ENCODE results near the gene WDCP.
"Not testable (repeated sequence)": the region's sequence is repeated elsewhere in the genome, so short reads cannot be mapped to it uniquely, and the experiment has no call there.

The WDCP gene

DNA sequence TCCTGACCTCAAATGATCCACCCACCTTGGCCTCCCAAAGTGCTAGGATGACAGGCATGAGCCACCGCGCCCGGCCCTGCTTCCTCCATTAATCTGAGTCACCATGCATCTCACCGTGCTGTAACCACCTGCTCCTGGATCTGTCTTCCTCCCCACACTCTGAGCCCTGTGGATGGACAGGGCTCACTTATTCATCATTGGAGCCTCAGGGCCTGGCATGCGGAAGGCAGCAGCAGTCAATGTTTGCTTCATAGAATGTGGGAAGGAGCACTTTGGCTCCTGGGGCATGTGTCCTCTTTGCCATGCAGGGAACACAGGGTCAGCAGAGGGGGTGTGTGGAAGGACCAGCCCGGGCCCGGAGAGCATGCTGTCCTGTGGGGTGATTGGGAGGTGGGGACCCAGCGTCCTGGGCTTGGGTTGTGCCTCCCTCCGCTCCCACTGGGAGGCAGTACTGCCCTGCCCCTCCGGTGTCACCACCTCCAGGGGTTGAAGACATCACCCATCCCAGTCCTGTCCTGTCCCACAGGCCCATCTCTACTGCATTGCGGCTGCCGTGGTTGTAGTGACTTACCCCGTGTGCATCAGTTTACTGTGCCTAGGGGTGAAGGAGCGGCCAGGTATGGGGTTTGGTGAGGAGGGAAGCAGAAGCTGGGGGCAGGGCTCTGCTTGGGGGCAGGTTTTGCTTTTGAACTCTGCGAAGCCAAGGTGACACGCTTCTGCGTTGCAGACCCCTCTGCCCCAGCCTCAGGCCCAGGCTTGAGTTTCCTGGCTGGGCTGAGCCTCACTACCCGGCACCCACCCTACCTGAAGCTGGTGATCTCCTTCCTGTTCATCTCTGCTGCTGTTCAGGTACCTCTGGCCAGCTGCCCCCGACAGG, 25.8 kb downstream of the WDCP start:
- Histone ChIP-seq H3K36me3 (ENCODE audit: control insufficient read depth, insufficient read depth, low read length) (peaks cover 12% of the 10 kb centered on the region; the same call in 1 of the 2 replicates), H3K27me3 (ENCODE audit: control insufficient read depth, insufficient read depth, low read length) (no peaks in the 10 kb centered on the region), H3K4me3 (ENCODE audit: low read depth, low read length) (no peak overlapping the region), H3K9ac (ENCODE audit: low read depth, low read length) (no peak overlapping the region), H3K9me3 (ENCODE audit: control insufficient read depth, insufficient read depth, low read length) (no peaks in the 10 kb centered on the region), H3K27ac (ENCODE audit: low read depth, low read length) (no peak overlapping the region), H3K4me1 (ENCODE audit: control insufficient read depth, insufficient read depth, low read length) (peaks cover 34% of the 10 kb centered on the region)

- Histone ChIP-seq H3K9ac (ENCODE audit: low read depth, low read length) (no peak overlapping the region), H3K9me3 (ENCODE audit: control insufficient read depth, insufficient read depth, low read length) (no peaks in the 10 kb centered on the region), H3K27ac (ENCODE audit: low read depth, low read length) (no peak overlapping the region), H3K4me3 (ENCODE audit: low read depth, low read length) (no peak overlapping the region), H3K36me3 (ENCODE audit: control insufficient read depth, insufficient read depth, low read length) (peaks cover 12% of the 10 kb centered on the region; the same call in 1 of the 2 replicates), H3K27me3 (ENCODE audit: control insufficient read depth, insufficient read depth, low read length) (no peaks in the 10 kb centered on the region), H3K4me1 (ENCODE audit: control insufficient read depth, insufficient read depth, low read length) (peaks cover 25% of the 10 kb centered on the region)
Measured at GRCh38 chr2:24020244-24020643, 26.9 kb downstream of the WDCP start.

GRCh38 chr2:24019729-24020128, 27.5 kb downstream of the WDCP start:
- no peak overlapping the region for H3K27ac ChIP-seq (ENCODE audit: low read depth, low read length)
- H3K4me3 ChIP-seq (ENCODE audit: low read depth, low read length) = no peak overlapping the region
- peaks cover 8% of the 10 kb centered on the region; the same call in 1 of the 2 replicates for H3K36me3 ChIP-seq (ENCODE audit: control insufficient read depth, insufficient read depth, low read length)
- peaks cover 21% of the 10 kb centered on the region for H3K4me1 ChIP-seq (ENCODE audit: control insufficient read depth, insufficient read depth, low read length)
- H3K9ac ChIP-seq (ENCODE audit: low read depth, low read length) = no peak overlapping the region
- H3K27me3 ChIP-seq (ENCODE audit: control insufficient read depth, insufficient read depth, low read length) = no peaks in the 10 kb centered on the region
- no peaks in the 10 kb centered on the region for H3K9me3 ChIP-seq (ENCODE audit: control insufficient read depth, insufficient read depth, low read length)

DNA sequence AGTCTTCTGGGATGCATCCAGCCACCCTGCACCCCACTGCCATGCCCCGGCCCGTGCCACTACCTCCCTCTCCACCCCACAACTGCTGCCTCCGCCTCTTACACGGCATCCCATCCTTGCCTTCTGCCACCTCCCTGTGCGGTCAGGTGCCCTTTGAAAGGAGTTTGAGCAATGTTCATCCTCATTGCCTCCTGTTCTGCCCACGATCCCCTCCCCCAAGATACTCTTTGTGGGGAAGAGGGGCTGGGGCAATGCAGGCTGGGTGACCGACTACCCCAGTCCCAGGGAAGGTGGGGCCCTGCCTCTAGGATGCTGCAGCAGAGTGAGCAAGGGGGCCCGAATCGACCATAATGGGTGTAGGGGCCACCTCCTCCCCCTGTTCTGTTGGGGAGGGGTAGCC, 28.9 kb downstream of the WDCP start:
- H3K27ac ChIP-seq (ENCODE audit: low read depth, low read length) = no peak overlapping the region
- no peak overlapping the region for H3K9ac ChIP-seq (ENCODE audit: low read depth, low read length)
- H3K27me3 ChIP-seq (ENCODE audit: control insufficient read depth, insufficient read depth, low read length) = no peaks in the 10 kb centered on the region
- H3K4me1 ChIP-seq (ENCODE audit: control insufficient read depth, insufficient read depth, low read length) = peaks cover 13% of the 10 kb centered on the region
- no peak overlapping the region for H3K4me3 ChIP-seq (ENCODE audit: low read depth, low read length)
- no peaks in the 10 kb centered on the region for H3K9me3 ChIP-seq (ENCODE audit: control insufficient read depth, insufficient read depth, low read length)
- H3K36me3 ChIP-seq (ENCODE audit: control insufficient read depth, insufficient read depth, low read length) = peaks cover 8% of the 10 kb centered on the region; the same call in 1 of the 2 replicates

DNA sequence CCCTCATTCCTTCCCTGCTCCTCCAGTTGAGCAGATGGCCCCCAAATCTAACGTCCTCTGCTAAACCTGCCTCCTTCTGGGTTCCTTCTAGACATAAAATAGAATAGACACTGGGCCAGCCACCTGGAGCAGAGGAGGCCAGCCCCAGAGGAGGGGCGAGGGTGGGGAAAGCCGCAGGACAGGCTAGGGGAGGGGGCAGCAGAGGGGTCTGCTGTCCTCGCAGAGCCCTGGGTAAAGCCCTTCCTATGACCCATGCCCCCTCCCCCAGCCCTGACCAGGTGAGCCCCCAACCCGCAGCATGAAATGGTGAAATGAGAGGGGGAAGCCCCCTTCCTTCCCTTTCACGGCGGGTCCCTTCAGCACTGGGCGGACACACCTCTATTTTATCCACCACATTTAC, 29.5 kb downstream of the WDCP start:
- Histone ChIP-seq H3K4me1 (ENCODE audit: control insufficient read depth, insufficient read depth, low read length) (peaks cover 13% of the 10 kb centered on the region), H3K9me3 (ENCODE audit: control insufficient read depth, insufficient read depth, low read length) (no peaks in the 10 kb centered on the region), H3K27me3 (ENCODE audit: control insufficient read depth, insufficient read depth, low read length) (no peaks in the 10 kb centered on the region), H3K36me3 (ENCODE audit: control insufficient read depth, insufficient read depth, low read length) (peaks cover 3% of the 10 kb centered on the region; the same call in 1 of the 2 replicates), H3K9ac (ENCODE audit: low read depth, low read length) (no peak overlapping the region), H3K27ac (ENCODE audit: low read depth, low read length) (no peak overlapping the region), H3K4me3 (ENCODE audit: low read depth, low read length) (no peak overlapping the region)

- Histone ChIP-seq H3K27me3 (ENCODE audit: control insufficient read depth, insufficient read depth, low read length) (no peaks in the 10 kb centered on the region), H3K9ac (ENCODE audit: low read depth, low read length) (no peak overlapping the region), H3K36me3 (ENCODE audit: control insufficient read depth, insufficient read depth, low read length) (no peaks in the 10 kb centered on the region), H3K4me1 (ENCODE audit: control insufficient read depth, insufficient read depth, low read length) (peaks cover 13% of the 10 kb centered on the region), H3K27ac (ENCODE audit: low read depth, low read length) (no peak overlapping the region), H3K9me3 (ENCODE audit: control insufficient read depth, insufficient read depth, low read length) (no peaks in the 10 kb centered on the region), H3K4me3 (ENCODE audit: low read depth, low read length) (no peak overlapping the region)
Measured at GRCh38 chr2:24016853-24017703, 30.1 kb downstream of the WDCP start.

DNA sequence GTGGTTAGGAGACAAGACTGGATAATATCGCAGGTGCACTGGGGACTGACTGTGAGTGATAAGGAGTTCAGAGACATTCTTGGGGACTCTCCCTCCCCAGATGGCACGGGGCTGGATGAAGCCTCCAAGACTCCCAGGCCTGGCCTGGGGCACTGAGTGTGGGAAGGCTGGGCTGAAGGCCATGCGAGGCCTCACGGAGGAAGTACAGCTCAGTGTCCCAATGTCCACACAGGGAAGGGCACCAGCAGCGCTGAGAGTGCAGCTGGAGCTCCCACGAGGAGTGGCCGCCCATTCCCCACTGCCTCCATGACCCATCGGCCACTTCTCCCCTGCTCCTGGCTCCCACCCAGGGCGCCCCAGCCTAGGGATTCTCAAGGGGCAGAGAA, 30.8 kb downstream of the WDCP start:
- Histone ChIP-seq H3K27me3 (ENCODE audit: control insufficient read depth, insufficient read depth, low read length) (no peaks in the 10 kb centered on the region), H3K27ac (ENCODE audit: low read depth, low read length) (peak overlapping the region; percentile 53), H3K9me3 (ENCODE audit: control insufficient read depth, insufficient read depth, low read length) (no peaks in the 10 kb centered on the region), H3K9ac (ENCODE audit: low read depth, low read length) (no peak overlapping the region), H3K4me3 (ENCODE audit: low read depth, low read length) (no peak overlapping the region), H3K4me1 (ENCODE audit: control insufficient read depth, insufficient read depth, low read length) (peaks cover 8% of the 10 kb centered on the region; the same call in 1 of the 2 replicates), H3K36me3 (ENCODE audit: control insufficient read depth, insufficient read depth, low read length) (no peaks in the 10 kb centered on the region)

GRCh38 chr2:24015562-24016375, 31.4 kb downstream of the WDCP start:
- Histone ChIP-seq H3K27ac (ENCODE audit: low read depth, low read length) (peak overlapping the region; percentile 53), H3K36me3 (ENCODE audit: control insufficient read depth, insufficient read depth, low read length) (no peaks in the 10 kb centered on the region), H3K27me3 (ENCODE audit: control insufficient read depth, insufficient read depth, low read length) (no peaks in the 10 kb centered on the region), H3K9me3 (ENCODE audit: control insufficient read depth, insufficient read depth, low read length) (no peaks in the 10 kb centered on the region), H3K4me1 (ENCODE audit: control insufficient read depth, insufficient read depth, low read length) (peaks cover 8% of the 10 kb centered on the region), H3K9ac (ENCODE audit: low read depth, low read length) (no peak overlapping the region), H3K4me3 (ENCODE audit: low read depth, low read length) (no peak overlapping the region)

DNA sequence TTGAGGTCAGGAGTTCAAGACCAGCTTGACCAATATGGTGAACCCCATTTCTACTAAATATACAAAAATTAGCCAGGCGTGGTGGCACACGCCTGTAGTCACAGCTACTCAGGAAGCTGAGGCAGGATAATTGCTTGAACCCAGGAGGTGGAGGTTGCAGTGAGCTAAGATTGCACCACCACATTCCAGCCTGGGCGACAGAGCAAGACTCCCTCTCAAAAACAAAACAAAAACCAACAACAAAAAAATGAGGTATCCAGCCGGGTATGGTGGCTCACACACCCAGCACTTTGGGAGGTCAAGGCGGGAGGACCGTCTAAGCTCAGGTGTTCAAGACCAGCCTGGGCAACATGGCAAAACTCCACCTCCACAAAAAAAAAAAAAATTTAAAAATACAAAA, 32.3 kb downstream of the WDCP start:
- H3K4me3 ChIP-seq (ENCODE audit: low read depth, low read length); H3K27ac ChIP-seq (ENCODE audit: low read depth, low read length); H3K9me3 ChIP-seq (ENCODE audit: control insufficient read depth, insufficient read depth, low read length); H3K36me3 ChIP-seq (ENCODE audit: control insufficient read depth, insufficient read depth, low read length); H3K9ac ChIP-seq (ENCODE audit: low read depth, low read length); H3K27me3 ChIP-seq (ENCODE audit: control insufficient read depth, insufficient read depth, low read length): not testable (repeated sequence)
- peaks cover 14% of the 10 kb centered on the region for H3K4me1 ChIP-seq (ENCODE audit: control insufficient read depth, insufficient read depth, low read length)

DNA sequence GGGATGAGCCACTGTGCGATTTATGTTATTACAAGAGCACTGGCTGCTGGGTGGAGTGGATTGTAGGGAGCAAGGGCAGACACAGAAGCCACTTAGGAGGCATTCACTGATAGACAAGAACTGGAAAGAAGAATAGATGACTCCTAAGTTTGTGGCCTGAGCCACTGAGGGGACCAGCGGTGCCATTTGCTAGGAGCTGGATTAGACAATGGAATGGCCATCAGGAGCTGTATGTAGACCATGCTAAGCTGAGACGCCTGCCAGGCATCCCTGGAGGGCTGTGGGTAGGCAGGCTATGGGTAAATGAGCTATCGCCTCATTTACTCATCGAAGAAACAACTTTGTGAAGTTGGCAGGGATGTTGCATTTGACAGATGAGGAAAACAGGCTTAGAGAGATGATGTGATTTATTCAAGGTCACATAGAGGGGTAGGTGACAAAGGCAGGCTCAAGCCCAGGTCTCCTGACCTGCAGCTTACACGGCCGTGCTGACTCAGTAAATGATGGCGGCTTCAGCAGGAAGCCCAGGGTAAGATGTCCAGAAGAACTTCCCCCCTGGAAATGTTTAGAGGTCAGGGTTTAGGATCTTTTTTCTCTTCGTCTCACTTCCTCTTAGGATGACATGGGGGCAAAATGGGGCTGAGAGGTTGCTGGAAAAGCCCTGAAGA, 34.5 kb downstream of the WDCP start:
- H3K27ac ChIP-seq (ENCODE audit: low read depth, low read length) = no peak overlapping the region
- no peaks in the 10 kb centered on the region for H3K9me3 ChIP-seq (ENCODE audit: control insufficient read depth, insufficient read depth, low read length)
- H3K36me3 ChIP-seq (ENCODE audit: control insufficient read depth, insufficient read depth, low read length) = no peaks in the 10 kb centered on the region
- H3K4me1 ChIP-seq (ENCODE audit: control insufficient read depth, insufficient read depth, low read length) = peaks cover 17% of the 10 kb centered on the region
- H3K4me3 ChIP-seq (ENCODE audit: low read depth, low read length) = no peak overlapping the region
- H3K9ac ChIP-seq (ENCODE audit: low read depth, low read length) = no peak overlapping the region
- H3K27me3 ChIP-seq (ENCODE audit: control insufficient read depth, insufficient read depth, low read length) = peaks cover 14% of the 10 kb centered on the region
